Neural cell (in vitro differentiated cells): Measurements from ENCODE around the gene FRMD4A. TPM values are rescaled to one million over a fixed set of nuclear protein-coding genes. Genes with fewer than 3 reads are reported as not detected.

Experiments used
- H2AFZ ChIP-seq: fragments of 200-600, 300-800 bp; sonication (generic), shearing (Covaris generic); 2 replicates; pipeline ENCODE4 v1.6.0; 2014; ENCODE audit warnings: low read depth, mild to moderate bottlenecking, antibody characterized with exemption, low read length, moderate library complexity
- H3F3A ChIP-seq: fragments of 200-600 bp; shearing (Covaris generic); 2 replicates; pipeline ENCODE4 v1.6.1; 2016; ENCODE audit warnings: mild to moderate bottlenecking, moderate library complexity, mixed read lengths, antibody characterized with exemption, low read length; ENCODE audit not compliant: insufficient read depth, poor library complexity, severe bottlenecking
- H3K27ac ChIP-seq: fragments of 200-600, 300-800 bp; sonication (generic), shearing (Covaris generic); 2 replicates; pipeline ENCODE4 v1.5.1; 2014; ENCODE audit warnings: mild to moderate bottlenecking, low read length, moderate library complexity
- H3K27me3 ChIP-seq: fragments of 300-800, 200-600 bp; sonication (generic), shearing (Covaris generic); 2 replicates; pipeline ENCODE4 v1.6.0; 2014; ENCODE audit warnings: mild to moderate bottlenecking, low read depth, low read length, moderate library complexity; ENCODE audit not compliant: insufficient read depth
- H3K36me3 ChIP-seq: fragments of 300-800, 200-600 bp; sonication (generic), shearing (Covaris generic); 2 replicates; pipeline ENCODE4 v1.5.1; 2014; ENCODE audit warnings: mild to moderate bottlenecking, antibody characterized with exemption, low read length, moderate library complexity; ENCODE audit not compliant: insufficient read depth
- H3K4me2 ChIP-seq: fragments of 300-800, 200-600 bp; sonication (generic), shearing (Covaris generic); 2 replicates; pipeline ENCODE4 v1.6.0; 2014; ENCODE audit warnings: mild to moderate bottlenecking, low read length
- H3K4me3 ChIP-seq: fragments of 300-800, 200-600 bp; sonication (generic), shearing (Covaris generic); 2 replicates; pipeline ENCODE4 v1.5.1; 2014; ENCODE audit warnings: mild to moderate bottlenecking, low read length, moderate library complexity
- H3K79me2 ChIP-seq: fragments of 200-600 bp; shearing (Covaris generic); replicated peaks from 2 replicates; pipeline ENCODE4 v1.6.0; 2014; ENCODE audit warnings: mild to moderate bottlenecking, low read length, moderate library complexity; ENCODE audit not compliant: insufficient read depth
- H3K9ac ChIP-seq: fragments of 300-800, 200-600 bp; sonication (generic), shearing (Covaris generic); 2 replicates; pipeline ENCODE4 v1.6.1; 2016; ENCODE audit warnings: mild to moderate bottlenecking, low read length, mixed read lengths
- H3K9me2 ChIP-seq: fragments of 200-600 bp; shearing (Covaris generic); 2 replicates; pipeline ENCODE4 v1.6.1; 2016; ENCODE audit warnings: mild to moderate bottlenecking, low read length, mixed read lengths; ENCODE audit not compliant: insufficient read depth
- H3K9me3 ChIP-seq: fragments of 200-600, 300-800 bp; sonication (generic), shearing (Covaris generic); 2 replicates; pipeline ENCODE4 v1.6.1; 2016; ENCODE audit warnings: mild to moderate bottlenecking, mixed run types, low read length, moderate library complexity, mixed read lengths
- H4K20me1 ChIP-seq: fragments of 200-600 bp; shearing (Covaris generic); 2 replicates; pipeline ENCODE4 v1.6.1; 2016; ENCODE audit warnings: mild to moderate bottlenecking, mixed run types; ENCODE audit not compliant: insufficient read depth
- EP300 ChIP-seq: fragments of 450-650 bp; conservative IDR thresholded peaks from 2 replicates; pipeline ENCODE4 v1.6.1; 2014; ENCODE audit warnings: antibody characterized with exemption, mild to moderate bottlenecking, moderate library complexity; ENCODE audit not compliant: poor library complexity, severe bottlenecking
- EZH2 ChIP-seq: fragments of 200-600, 300-800 bp; shearing (Covaris generic), sonication (generic); IDR thresholded peaks from 2 replicates; pipeline ENCODE4 v1.6.1; 2014; ENCODE audit warnings: antibody characterized with exemption, low read length, borderline replicate concordance, mild to moderate bottlenecking; ENCODE audit not compliant: insufficient read depth, poor library complexity, severe bottlenecking
- MXI1 ChIP-seq: fragments of 450-650 bp; conservative IDR thresholded peaks from 2 replicates; pipeline ENCODE4 v1.6.1; 2014; ENCODE audit warnings: antibody characterized with exemption, mild to moderate bottlenecking; ENCODE audit not compliant: poor library complexity, severe bottlenecking
- POLR2AphosphoS5 ChIP-seq: IDR thresholded peaks from 2 replicates; pipeline ENCODE4 v1.6.1; 2012
- RAD21 ChIP-seq: fragments of 450-650 bp; conservative IDR thresholded peaks from 2 replicates; pipeline ENCODE4 v1.6.1; 2014; ENCODE audit warnings: antibody characterized with exemption, mild to moderate bottlenecking, moderate library complexity
- SMC3 ChIP-seq: fragments of 450-650 bp; conservative IDR thresholded peaks from 2 replicates; pipeline ENCODE4 v1.6.1; 2014; ENCODE audit warnings: antibody characterized with exemption, mild to moderate bottlenecking, moderate library complexity; ENCODE audit not compliant: poor library complexity
- TAF1 ChIP-seq: IDR thresholded peaks from 2 replicates; pipeline ENCODE4 v1.6.1; 2012; ENCODE audit warnings: low read depth
- polyA plus RNA-seq: library from polyadenylated mRNA; depleted of rRNA; stranded (reverse); fragments of >200 nt; gene quantifications from 2 replicates; pipeline ENCODE4 v1.2.3, GENCODE V29; 2014
- TF ChIP-seq, protein P1 (sequence below): fragments of 450-650 bp; IDR thresholded peaks from 2 replicates; pipeline ENCODE4 v1.5.1; 2014; ENCODE audit warnings: antibody characterized with exemption, mild to moderate bottlenecking, moderate library complexity; ENCODE audit not compliant: poor library complexity, severe bottlenecking
- TF ChIP-seq, protein P2 (sequence below): IDR thresholded peaks from 2 replicates; pipeline ENCODE4 v1.6.1; 2012; ENCODE audit warnings: borderline replicate concordance

Gene FRMD4A
- polyA plus RNA-seq, 1 donor from 2014 or later, result 36.5 TPM

DNA sequence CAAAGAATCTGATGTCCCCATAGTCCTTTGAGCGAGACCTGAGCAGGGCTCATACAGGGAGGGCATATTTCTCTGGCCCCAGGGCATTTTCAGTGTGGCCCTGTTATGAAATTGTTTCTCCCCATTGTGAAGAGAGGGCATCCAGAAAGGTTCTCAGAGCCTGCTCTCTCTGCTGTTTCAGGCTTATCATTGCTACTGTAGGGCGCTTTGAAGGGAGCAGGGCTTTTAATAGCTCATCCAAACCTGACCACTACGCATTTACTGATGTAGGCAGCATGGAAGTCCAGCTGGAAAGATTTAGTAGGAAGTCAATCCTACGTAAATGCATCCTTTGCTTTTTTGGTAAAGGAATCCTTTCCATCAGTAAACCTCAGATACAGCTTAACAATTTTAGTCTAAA, 675.9 kb downstream of the FRMD4A start:
- no peak overlapping the region for H3K9ac ChIP-seq
- no peaks in the 10 kb centered on the region for H3K27me3 ChIP-seq
- H3K4me2 ChIP-seq, result no peak overlapping the region
- no peaks in the 10 kb centered on the region for H3K79me2 ChIP-seq
- H3F3A ChIP-seq, result no peaks in the 10 kb centered on the region
- no peak overlapping the region for H2AFZ ChIP-seq
- no peaks in the 10 kb centered on the region for H4K20me1 ChIP-seq
- no peaks in the 10 kb centered on the region for H3K36me3 ChIP-seq
- H3K4me3 ChIP-seq, result no peak overlapping the region
- H3K27ac ChIP-seq, result no peak overlapping the region
- no peak for TF ChIP-seq POLR2AphosphoS5
- no peak for TF ChIP-seq EZH2
- no peak for TF ChIP-seq MXI1
- no peak for TF ChIP-seq TAF1
- TF ChIP-seq SMC3, result no peak
- no peak for TF ChIP-seq RAD21
- H3K9me2 ChIP-seq, result no peaks in the 10 kb centered on the region
- no peaks in the 10 kb centered on the region for H3K9me3 ChIP-seq

- Histone ChIP-seq H3K9ac (no peak overlapping the region), H3K27me3 (no peaks in the 10 kb centered on the region), H3K27ac (no peak overlapping the region), H2AFZ (no peak overlapping the region), H3F3A (no peaks in the 10 kb centered on the region), H3K9me3 (no peaks in the 10 kb centered on the region), H4K20me1 (no peaks in the 10 kb centered on the region), H3K79me2 (no peaks in the 10 kb centered on the region), H3K9me2 (no peaks in the 10 kb centered on the region), H3K4me2 (no peak overlapping the region), H3K4me3 (no peak overlapping the region), H3K36me3 (no peaks in the 10 kb centered on the region)
- TF ChIP-seq RAD21, result no peak
- TF ChIP-seq, protein P1, sequence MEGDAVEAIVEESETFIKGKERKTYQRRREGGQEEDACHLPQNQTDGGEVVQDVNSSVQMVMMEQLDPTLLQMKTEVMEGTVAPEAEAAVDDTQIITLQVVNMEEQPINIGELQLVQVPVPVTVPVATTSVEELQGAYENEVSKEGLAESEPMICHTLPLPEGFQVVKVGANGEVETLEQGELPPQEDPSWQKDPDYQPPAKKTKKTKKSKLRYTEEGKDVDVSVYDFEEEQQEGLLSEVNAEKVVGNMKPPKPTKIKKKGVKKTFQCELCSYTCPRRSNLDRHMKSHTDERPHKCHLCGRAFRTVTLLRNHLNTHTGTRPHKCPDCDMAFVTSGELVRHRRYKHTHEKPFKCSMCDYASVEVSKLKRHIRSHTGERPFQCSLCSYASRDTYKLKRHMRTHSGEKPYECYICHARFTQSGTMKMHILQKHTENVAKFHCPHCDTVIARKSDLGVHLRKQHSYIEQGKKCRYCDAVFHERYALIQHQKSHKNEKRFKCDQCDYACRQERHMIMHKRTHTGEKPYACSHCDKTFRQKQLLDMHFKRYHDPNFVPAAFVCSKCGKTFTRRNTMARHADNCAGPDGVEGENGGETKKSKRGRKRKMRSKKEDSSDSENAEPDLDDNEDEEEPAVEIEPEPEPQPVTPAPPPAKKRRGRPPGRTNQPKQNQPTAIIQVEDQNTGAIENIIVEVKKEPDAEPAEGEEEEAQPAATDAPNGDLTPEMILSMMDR, result no peak
- TF ChIP-seq TAF1, result no peak
- TF ChIP-seq EP300, result no peak
- TF ChIP-seq POLR2AphosphoS5, result no peak
- TF ChIP-seq EZH2, result no peak
- no peak for TF ChIP-seq SMC3
These were observed 676.5 kb downstream of the FRMD4A start for GRCh38 chr10:13654118-13654830.

DNA sequence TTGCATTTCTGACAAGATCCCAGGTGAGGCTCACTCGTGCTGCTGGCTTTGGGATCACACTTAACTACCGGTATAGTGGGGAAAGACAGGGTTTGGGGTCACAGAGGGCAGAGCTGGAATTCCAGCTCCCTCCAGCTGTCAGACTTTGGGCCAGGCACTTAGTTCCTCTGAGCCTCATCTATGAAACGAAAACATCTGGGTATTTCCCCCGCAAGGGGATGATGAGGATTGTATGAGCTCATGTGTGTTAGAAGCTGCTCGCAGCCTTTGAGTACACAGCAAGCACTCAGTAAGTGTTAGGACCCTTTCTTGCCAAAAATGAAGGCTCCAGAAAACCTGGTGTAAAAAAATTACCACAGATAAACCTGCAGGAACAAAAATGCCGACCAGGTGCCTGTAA, 677.9 kb downstream of the FRMD4A start:
- H3K4me3 ChIP-seq, result no peak overlapping the region
- H3K36me3 ChIP-seq, result no peaks in the 10 kb centered on the region
- H3K9me2 ChIP-seq, result no peaks in the 10 kb centered on the region
- no peak overlapping the region for H3K9ac ChIP-seq
- no peaks in the 10 kb centered on the region for H3K9me3 ChIP-seq
- TF ChIP-seq SMC3 (no peak), RAD21 (no peak), TAF1 (no peak)
- TF ChIP-seq, protein P1, result no peak
- TF ChIP-seq, protein P2, sequence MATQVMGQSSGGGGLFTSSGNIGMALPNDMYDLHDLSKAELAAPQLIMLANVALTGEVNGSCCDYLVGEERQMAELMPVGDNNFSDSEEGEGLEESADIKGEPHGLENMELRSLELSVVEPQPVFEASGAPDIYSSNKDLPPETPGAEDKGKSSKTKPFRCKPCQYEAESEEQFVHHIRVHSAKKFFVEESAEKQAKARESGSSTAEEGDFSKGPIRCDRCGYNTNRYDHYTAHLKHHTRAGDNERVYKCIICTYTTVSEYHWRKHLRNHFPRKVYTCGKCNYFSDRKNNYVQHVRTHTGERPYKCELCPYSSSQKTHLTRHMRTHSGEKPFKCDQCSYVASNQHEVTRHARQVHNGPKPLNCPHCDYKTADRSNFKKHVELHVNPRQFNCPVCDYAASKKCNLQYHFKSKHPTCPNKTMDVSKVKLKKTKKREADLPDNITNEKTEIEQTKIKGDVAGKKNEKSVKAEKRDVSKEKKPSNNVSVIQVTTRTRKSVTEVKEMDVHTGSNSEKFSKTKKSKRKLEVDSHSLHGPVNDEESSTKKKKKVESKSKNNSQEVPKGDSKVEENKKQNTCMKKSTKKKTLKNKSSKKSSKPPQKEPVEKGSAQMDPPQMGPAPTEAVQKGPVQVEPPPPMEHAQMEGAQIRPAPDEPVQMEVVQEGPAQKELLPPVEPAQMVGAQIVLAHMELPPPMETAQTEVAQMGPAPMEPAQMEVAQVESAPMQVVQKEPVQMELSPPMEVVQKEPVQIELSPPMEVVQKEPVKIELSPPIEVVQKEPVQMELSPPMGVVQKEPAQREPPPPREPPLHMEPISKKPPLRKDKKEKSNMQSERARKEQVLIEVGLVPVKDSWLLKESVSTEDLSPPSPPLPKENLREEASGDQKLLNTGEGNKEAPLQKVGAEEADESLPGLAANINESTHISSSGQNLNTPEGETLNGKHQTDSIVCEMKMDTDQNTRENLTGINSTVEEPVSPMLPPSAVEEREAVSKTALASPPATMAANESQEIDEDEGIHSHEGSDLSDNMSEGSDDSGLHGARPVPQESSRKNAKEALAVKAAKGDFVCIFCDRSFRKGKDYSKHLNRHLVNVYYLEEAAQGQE, result no peak
- H3K27ac ChIP-seq, result no peak overlapping the region
- no peak overlapping the region for H2AFZ ChIP-seq
- no peaks in the 10 kb centered on the region for H3F3A ChIP-seq
- H3K27me3 ChIP-seq, result no peaks in the 10 kb centered on the region
- H4K20me1 ChIP-seq, result no peaks in the 10 kb centered on the region
- H3K79me2 ChIP-seq, result no peaks in the 10 kb centered on the region
- no peak overlapping the region for H3K4me2 ChIP-seq
